ENCODE data around the gene CARS1. TPM values are rescaled to one million over a fixed set of nuclear protein-coding genes. Genes with fewer than 3 reads are reported as not detected.

CARS1 gene
- total RNA-seq, 1 donor: 106 TPM

- no peak overlapping the region for H3K4me2 ChIP-seq (ENCODE audit: insufficient read depth, low read length)
- TF ChIP-seq, protein P1, sequence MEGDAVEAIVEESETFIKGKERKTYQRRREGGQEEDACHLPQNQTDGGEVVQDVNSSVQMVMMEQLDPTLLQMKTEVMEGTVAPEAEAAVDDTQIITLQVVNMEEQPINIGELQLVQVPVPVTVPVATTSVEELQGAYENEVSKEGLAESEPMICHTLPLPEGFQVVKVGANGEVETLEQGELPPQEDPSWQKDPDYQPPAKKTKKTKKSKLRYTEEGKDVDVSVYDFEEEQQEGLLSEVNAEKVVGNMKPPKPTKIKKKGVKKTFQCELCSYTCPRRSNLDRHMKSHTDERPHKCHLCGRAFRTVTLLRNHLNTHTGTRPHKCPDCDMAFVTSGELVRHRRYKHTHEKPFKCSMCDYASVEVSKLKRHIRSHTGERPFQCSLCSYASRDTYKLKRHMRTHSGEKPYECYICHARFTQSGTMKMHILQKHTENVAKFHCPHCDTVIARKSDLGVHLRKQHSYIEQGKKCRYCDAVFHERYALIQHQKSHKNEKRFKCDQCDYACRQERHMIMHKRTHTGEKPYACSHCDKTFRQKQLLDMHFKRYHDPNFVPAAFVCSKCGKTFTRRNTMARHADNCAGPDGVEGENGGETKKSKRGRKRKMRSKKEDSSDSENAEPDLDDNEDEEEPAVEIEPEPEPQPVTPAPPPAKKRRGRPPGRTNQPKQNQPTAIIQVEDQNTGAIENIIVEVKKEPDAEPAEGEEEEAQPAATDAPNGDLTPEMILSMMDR (IDR thresholded peaks at IDR 0.05; ENCODE audit: extremely low read depth, low read depth, low read length): no peak
- H3K27ac ChIP-seq (ENCODE audit: low read depth, low read length): no peak overlapping the region
- H2AFZ ChIP-seq (ENCODE audit: low read length): no peak overlapping the region
- no peaks in the 10 kb centered on the region for H3K27me3 ChIP-seq (ENCODE audit: insufficient read depth, low read length)
- DNase-seq (ENCODE audit: insufficient read length, low spot score, missing footprints): peak; percentile 34
- H3K4me3 ChIP-seq (ENCODE audit: insufficient read depth, low read length): no peak overlapping the region
- H4K20me1 ChIP-seq (ENCODE audit: insufficient read depth, low read length): no peaks in the 10 kb centered on the region
- no peaks in the 10 kb centered on the region for H3K79me2 ChIP-seq (ENCODE audit: insufficient read depth, low read length)
- H3K4me1 ChIP-seq (ENCODE audit: insufficient read depth, low read length): peaks cover 16% of the 10 kb centered on the region
- H3K9me3 ChIP-seq (ENCODE audit: low read depth, low read length): no peaks in the 10 kb centered on the region
- H3K36me3 ChIP-seq (ENCODE audit: insufficient read depth, low read length): peaks cover 4% of the 10 kb centered on the region
Measured at GRCh38 chr11:3099178-3099577, 42.0 kb upstream of the CARS1 start.

DNA sequence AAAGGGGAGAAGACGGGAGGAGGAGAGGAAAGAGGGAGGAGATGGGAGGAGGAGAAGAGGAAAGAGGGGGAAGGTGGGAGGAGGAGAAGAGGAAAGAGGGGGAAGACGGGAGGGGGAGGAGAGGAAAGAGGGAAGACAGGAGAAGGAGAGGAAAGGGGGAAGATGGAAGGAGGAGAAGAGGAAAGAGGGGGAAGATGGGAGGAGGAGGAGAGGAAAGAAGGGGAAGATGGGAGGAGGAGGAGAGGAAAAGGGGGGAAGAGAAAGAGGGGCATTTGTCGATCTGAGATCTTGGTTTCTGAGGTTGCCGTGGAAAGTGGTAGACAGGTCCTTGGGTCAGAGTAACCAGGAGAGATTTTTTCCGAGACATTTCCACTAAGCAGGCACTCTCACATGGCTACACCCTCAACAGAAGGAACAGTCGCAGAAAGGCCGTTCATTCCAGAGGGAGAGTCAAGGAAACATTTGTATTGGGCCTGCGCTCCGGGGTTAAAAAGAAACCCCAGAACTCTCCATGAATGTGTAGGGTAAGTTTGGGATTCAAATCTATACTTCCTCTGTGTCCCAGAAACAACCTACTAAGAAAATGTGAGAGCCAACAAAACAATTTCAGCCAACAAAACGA lies 39.8 kb upstream of the CARS1 start:
- Histone ChIP-seq H3K4me3 (ENCODE audit: insufficient read depth, low read length) (no peak overlapping the region), H2AFZ (ENCODE audit: low read length) (no peak overlapping the region), H3K27me3 (ENCODE audit: insufficient read depth, low read length) (no peaks in the 10 kb centered on the region), H4K20me1 (ENCODE audit: insufficient read depth, low read length) (no peaks in the 10 kb centered on the region), H3K4me1 (ENCODE audit: insufficient read depth, low read length) (peaks cover 16% of the 10 kb centered on the region), H3K36me3 (ENCODE audit: insufficient read depth, low read length) (peaks cover 18% of the 10 kb centered on the region), H3K27ac (ENCODE audit: low read depth, low read length) (no peak overlapping the region), H3K79me2 (ENCODE audit: insufficient read depth, low read length) (no peaks in the 10 kb centered on the region), H3K9me3 (ENCODE audit: low read depth, low read length) (no peaks in the 10 kb centered on the region), H3K4me2 (ENCODE audit: insufficient read depth, low read length) (no peak overlapping the region)
- DNase-seq (ENCODE audit: insufficient read length, low spot score, missing footprints): peak; percentile 64
- TF ChIP-seq, protein P1 (IDR thresholded peaks at IDR 0.05; ENCODE audit: extremely low read depth, low read depth, low read length): no peak

GRCh38 chr11:3095712-3096361 lies 38.6 kb upstream of the CARS1 start:
- TF ChIP-seq, protein P1 (IDR thresholded peaks at IDR 0.05; ENCODE audit: extremely low read depth, low read depth, low read length): no peak
- Histone ChIP-seq H3K9me3 (ENCODE audit: low read depth, low read length) (no peaks in the 10 kb centered on the region), H3K4me2 (ENCODE audit: insufficient read depth, low read length) (peak overlapping the region; percentile 74), H3K36me3 (ENCODE audit: insufficient read depth, low read length) (peaks cover 23% of the 10 kb centered on the region), H3K4me3 (ENCODE audit: insufficient read depth, low read length) (peak overlapping the region; percentile 56), H3K27me3 (ENCODE audit: insufficient read depth, low read length) (no peaks in the 10 kb centered on the region), H3K4me1 (ENCODE audit: insufficient read depth, low read length) (peaks cover 16% of the 10 kb centered on the region), H3K27ac (ENCODE audit: low read depth, low read length) (peak overlapping the region; percentile 80), H4K20me1 (ENCODE audit: insufficient read depth, low read length) (peaks cover 5% of the 10 kb centered on the region), H2AFZ (ENCODE audit: low read length) (peak overlapping the region; percentile 57), H3K79me2 (ENCODE audit: insufficient read depth, low read length) (no peaks in the 10 kb centered on the region)
- peak; percentile 96 for DNase-seq (ENCODE audit: insufficient read length, low spot score, missing footprints)

DNA sequence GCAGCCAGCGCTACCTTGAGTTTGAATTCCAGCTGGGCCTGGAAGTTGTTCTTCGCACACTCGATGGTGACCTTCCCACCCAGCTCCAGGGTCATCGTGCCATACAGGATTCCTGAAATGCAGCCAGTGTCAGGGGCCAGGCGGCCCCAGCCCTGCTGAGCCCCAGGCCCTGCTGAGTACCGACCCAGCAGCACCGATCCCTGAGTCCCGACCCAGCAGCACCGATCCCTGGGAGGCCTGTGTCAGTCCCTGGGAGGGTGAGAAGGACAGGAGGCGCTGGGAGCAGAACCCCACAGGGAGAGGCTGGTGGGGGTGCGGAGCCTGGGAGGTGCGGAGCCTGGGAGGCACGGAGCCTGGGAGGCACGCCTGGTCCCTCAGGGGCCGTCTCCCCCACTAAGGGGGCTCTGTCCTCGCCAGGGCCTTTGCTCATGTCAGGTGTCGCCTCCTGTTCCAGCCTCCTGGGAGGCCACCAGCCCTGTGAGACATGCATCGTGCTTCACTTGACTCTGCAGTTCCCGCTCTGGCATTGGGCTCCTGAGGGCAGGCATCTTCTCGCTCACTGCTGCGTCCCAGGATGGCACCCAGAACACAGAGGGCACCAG lies 37.1 kb upstream of the CARS1 start:
- no peak overlapping the region for H2AFZ ChIP-seq (ENCODE audit: low read length)
- H3K4me1 ChIP-seq (ENCODE audit: insufficient read depth, low read length): peaks cover 13% of the 10 kb centered on the region
- no peaks in the 10 kb centered on the region for H3K79me2 ChIP-seq (ENCODE audit: insufficient read depth, low read length)
- TF ChIP-seq, protein P1 (IDR thresholded peaks at IDR 0.05; ENCODE audit: extremely low read depth, low read depth, low read length): no peak
- H3K9me3 ChIP-seq (ENCODE audit: low read depth, low read length): no peaks in the 10 kb centered on the region
- H4K20me1 ChIP-seq (ENCODE audit: insufficient read depth, low read length): peaks cover 5% of the 10 kb centered on the region
- H3K36me3 ChIP-seq (ENCODE audit: insufficient read depth, low read length): peaks cover 21% of the 10 kb centered on the region
- H3K27ac ChIP-seq (ENCODE audit: low read depth, low read length): no peak overlapping the region
- peak; percentile 80 for DNase-seq (ENCODE audit: insufficient read length, low spot score, missing footprints)
- H3K4me2 ChIP-seq (ENCODE audit: insufficient read depth, low read length): no peak overlapping the region
- H3K27me3 ChIP-seq (ENCODE audit: insufficient read depth, low read length): no peaks in the 10 kb centered on the region
- H3K4me3 ChIP-seq (ENCODE audit: insufficient read depth, low read length): no peak overlapping the region

Measured in osteoblast (primary cell).